Ovary (tissue), 9 donors: ENCODE measurements around the gene FBXO30. TPM values are rescaled to one million over a fixed set of nuclear protein-coding genes. Genes with fewer than 3 reads are reported as not detected.

Source experiments
- DNase-seq, 5 donors: peaks; one replicate each; pipeline ENCODE4 v3.0.0-alpha.2; 2019 to 2020
- H3K27ac ChIP-seq, 2 donors: fragments of 200-600 bp; one replicate each; pipeline versions ENCODE4 v1.5.1 to v1.8.0; 2019 to 2022
- H3K27me3 ChIP-seq: fragments of 200-600 bp; one replicate; pipeline ENCODE4 v1.8.0; 2022
- H3K36me3 ChIP-seq: fragments of 200-600 bp; sonication (generic); one replicate; pipeline ENCODE4 v1.5.1; 2019
- H3K4me1 ChIP-seq: one replicate; pipeline ENCODE4 v1.8.1; 2013; ENCODE audit warnings: mild to moderate bottlenecking, moderate library complexity; ENCODE audit not compliant: insufficient read depth
- H3K4me3 ChIP-seq: fragments of 200-600 bp; sonication (generic); one replicate; pipeline ENCODE4 v1.5.1; 2017
- H3K9me3 ChIP-seq, 2 donors: fragments of 200-600 bp in 1 of 2; sonication (generic) in 1 of 2; one replicate each; pipeline versions ENCODE4 v1.5.1 to v1.8.1; 2013 to 2019; ENCODE audit warnings: mild to moderate bottlenecking in 1 of 2, moderate library complexity in 1 of 2
- EP300 ChIP-seq: sonication (generic); formaldehyde crosslinking; IDR thresholded peaks from one replicate; pipeline ENCODE4 v1.6.1; 2017; ENCODE audit warnings: antibody characterized with exemption
- POLR2A ChIP-seq: fragments of 450-650 bp; IDR thresholded peaks from one replicate; pipeline ENCODE4 v1.6.1; 2017; ENCODE audit warnings: antibody characterized with exemption, mild to moderate bottlenecking, moderate library complexity
- WGBS, 3 donors: extraction: QIAGEN DNeasy Blood & Tissue Kit in 1 of 3; methylation state at CpG; one replicate each; pipeline versions ENCODE4 v1.1.5 to v1.1.7; 2013 to 2017; 5-methylcytosine and 5-hydroxymethylcytosine counted together
- intact Hi-C, 4 donors: fragments of 100-400 bp; cut with DNase I; formaldehyde crosslinking; loops; one replicate each; pipeline versions ENCODE4 v1.11.0 to v1.15.1; 2022 to 2023
- polyA plus RNA-seq, 2 donors: library from polyadenylated mRNA; stranded (reverse); fragments of 200-250 nt in 1 of 2; fragments of 350-450 nt in 1 of 2; fragmentation: Illumina TruSeq in 1 of 2; extraction: RNeasy Lipid Tissue Mini Kit (QIAGEN cat#74804) in 1 of 2; gene quantifications; one replicate each; pipeline ENCODE4 v1.2.3, GENCODE V29; 2013 to 2014
- total RNA-seq, 7 donors: library from RNA; depleted of rRNA in 2 of 7; stranded (reverse); fragments of >200 nt in 2 of 7; fragmentation: NEBNext Ultra II Directional in 3 of 7; extraction: Animal tissue kit (Norgen Biotek cat#: 25700) in 3 of 7; gene quantifications; one replicate each; pipeline versions ENCODE4 v1.1.0 to v1.2.4, GENCODE V29; 2016 to 2023
- TF ChIP-seq, protein P1 (sequence below), 3 donors: fragments of 450-650 bp in 2 of 3; fragments of 200-600 bp in 1 of 3; IDR thresholded peaks; one replicate each; pipeline versions ENCODE4 v1.5.1 to v1.8.0; 2016 to 2022; ENCODE audit warnings: antibody characterized with exemption in 3 of 3, mild to moderate bottlenecking in 1 of 3
- donor health status: DM: no; HTN: no; CAD: no; lungs with moderate emphysema.
- donor health status: DM: no; HTN: no; CAD: no.
- donor health status: Bipolar disorder and iron deficiency.
- donor health status: DM: yes; HTN: yes; CAD: no.
- donor health status: DM: no; HTN: no; CAD: no.
- donor health status: DM: yes; HTN: yes; CAD: no.

FBXO30 gene
- total and polyA plus RNA-seq, 9 donors = 5.6 to 13.5 (median 9.6) TPM

DNA sequence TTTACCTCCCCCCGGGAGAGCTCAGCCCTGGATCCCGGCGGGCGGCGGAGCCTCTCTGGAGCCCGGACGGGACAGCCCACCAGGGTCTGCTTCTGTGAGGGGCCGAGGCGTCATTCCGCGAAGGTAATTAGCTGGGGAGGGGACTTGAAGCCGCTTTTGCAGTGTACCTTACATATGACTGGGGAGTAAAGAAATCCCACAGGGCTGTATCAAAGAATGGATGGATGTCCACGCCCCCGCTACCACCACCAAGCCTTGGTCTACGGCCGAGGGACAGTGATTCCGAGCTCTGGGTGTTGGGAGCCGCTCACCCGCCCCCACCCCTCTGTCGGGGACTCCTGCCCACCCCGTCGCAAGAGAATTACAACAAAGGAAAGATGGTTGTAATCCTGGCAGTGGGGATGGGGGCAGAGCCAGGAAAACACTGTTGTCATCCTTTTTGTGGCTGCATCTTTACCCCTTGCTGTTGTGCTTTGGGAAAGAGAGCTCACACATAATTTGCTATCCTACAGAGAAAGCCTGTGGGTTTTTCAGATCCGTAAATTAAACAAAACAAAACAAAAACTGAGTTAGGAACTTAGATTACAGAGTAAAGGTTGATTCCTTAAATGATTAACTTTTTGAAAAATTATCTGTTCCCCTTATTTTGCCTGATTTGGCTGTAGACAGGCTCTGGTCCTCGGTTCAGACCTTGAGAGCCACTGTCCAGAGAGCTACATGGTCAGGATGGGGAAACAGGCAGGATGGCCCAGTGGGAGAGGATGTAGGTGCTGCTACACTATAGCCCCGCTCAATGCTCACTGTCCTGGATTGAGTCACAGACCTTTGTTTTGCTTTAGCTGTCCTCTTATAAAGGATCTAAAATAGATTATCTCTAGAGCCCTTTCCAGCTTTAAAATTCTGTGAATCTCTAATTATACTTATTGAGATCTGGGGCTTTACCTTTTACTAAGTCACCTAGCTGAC lies 997 bp upstream of the FBXO30 start:
- H3K27ac ChIP-seq = peak overlapping the region; percentile 74 to 84
- H3K27me3 ChIP-seq = no peaks in the 10 kb centered on the region
- peaks cover 1% of the 10 kb centered on the region for H3K4me1 ChIP-seq
- peak overlapping the region; percentile 75 for H3K4me3 ChIP-seq
- no peaks in the 10 kb centered on the region for H3K36me3 ChIP-seq
- 5 to 6% (median 5%) methylated on average over 25 of the region's 25 CpGs for WGBS, 3 donors
- no peaks in the 10 kb centered on the region for H3K9me3 ChIP-seq
- TF ChIP-seq, protein P1, sequence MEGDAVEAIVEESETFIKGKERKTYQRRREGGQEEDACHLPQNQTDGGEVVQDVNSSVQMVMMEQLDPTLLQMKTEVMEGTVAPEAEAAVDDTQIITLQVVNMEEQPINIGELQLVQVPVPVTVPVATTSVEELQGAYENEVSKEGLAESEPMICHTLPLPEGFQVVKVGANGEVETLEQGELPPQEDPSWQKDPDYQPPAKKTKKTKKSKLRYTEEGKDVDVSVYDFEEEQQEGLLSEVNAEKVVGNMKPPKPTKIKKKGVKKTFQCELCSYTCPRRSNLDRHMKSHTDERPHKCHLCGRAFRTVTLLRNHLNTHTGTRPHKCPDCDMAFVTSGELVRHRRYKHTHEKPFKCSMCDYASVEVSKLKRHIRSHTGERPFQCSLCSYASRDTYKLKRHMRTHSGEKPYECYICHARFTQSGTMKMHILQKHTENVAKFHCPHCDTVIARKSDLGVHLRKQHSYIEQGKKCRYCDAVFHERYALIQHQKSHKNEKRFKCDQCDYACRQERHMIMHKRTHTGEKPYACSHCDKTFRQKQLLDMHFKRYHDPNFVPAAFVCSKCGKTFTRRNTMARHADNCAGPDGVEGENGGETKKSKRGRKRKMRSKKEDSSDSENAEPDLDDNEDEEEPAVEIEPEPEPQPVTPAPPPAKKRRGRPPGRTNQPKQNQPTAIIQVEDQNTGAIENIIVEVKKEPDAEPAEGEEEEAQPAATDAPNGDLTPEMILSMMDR (IDR thresholded peaks at IDR 0.05) = no peak
- TF ChIP-seq EP300 (no peak), POLR2A (no peak)
- intact Hi-C loops = loop anchor here in 3 of 4 donors (2.0 to 10.0 kb wide), 4 partner anchors 81 to 1389 kb away; partner anchors contain the start of genes EPM2A (in 3 of the 3), SHPRH (in 1 of the 3) and STXBP5 (in 1 of the 3)
- DNase-seq = peak in 2 of 5 donors; percentile 71 to 72

DNA sequence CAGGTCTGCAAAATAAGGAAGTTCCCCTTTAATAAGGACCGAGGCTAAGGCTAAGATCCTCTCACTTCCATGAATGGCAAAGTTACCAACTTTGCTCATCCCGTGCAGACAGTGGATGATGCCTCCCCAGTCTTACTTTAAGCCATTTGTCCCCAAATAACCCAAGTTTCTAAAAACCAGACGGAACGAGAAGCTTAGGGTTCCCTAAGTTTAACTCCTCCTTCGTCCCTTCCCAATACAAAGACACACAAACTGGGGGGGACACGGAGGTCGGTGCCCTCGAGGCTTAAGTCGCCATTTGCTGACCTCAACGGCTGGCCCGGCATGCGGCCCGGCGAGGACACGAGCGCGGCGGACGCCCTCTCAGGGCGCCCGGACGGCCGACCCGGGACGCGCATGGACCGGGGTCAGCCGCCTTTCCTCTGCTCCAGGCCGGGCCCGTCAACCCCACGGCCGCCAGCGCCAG lies 527 bp downstream of the FBXO30 start:
- peak overlapping the region; percentile 75 for H3K4me3 ChIP-seq

DNA sequence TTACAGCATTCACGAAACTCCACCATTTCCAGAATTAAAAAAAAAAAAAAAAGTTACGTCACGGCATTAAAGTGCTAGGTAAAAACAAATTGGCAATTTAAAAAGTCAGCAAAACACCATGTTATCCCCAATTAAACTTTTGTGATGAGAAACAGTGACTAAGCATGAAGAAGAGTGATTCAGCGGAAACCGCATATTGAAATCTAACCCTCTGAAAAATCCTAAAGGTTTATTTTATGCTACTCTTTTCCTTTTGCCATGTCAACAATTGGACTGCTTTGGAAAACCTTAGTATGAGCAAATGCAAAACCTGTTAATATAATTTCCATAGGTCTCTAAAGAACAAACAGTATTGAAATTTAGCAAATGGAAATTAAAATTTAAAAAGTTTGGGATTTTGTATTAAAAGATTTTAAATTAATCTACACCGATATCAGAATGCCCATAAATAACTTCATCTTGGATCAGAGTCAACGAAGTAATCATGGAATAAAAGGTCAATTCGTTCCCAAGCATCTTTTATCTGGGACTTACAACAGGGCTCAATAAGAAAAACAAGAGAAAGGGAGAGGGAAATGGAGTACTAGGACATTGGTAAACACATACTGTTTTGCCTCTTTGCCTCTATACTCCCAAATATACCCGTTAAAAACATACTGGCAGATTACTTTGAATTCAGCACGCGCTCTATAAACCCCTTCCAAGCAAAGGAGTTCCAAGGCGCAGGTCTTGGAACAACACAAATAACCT lies 1.1 kb downstream of the FBXO30 start:
- H3K27ac ChIP-seq = peak overlapping the region; percentile 74 to 84
- H3K27me3 ChIP-seq = no peaks in the 10 kb centered on the region
- H3K36me3 ChIP-seq = no peaks in the 10 kb centered on the region
- intact Hi-C loops = loop anchor here (2.0 to 10.0 kb wide), 6 partner anchors 76 to 1391 kb away; partner anchors contain the start of genes EPM2A (in 4 of the 4), SHPRH (in 1 of the 4) and STXBP5 (in 1 of the 4)
- 2 to 4% (median 2%) methylated on average over 12 of the region's 12 CpGs for WGBS, 3 donors
- DNase-seq = no peak
- peak overlapping the region; percentile 75 for H3K4me3 ChIP-seq
- H3K9me3 ChIP-seq = no peaks in the 10 kb centered on the region
- TF ChIP-seq EP300 (no peak), POLR2A (no peak)
- TF ChIP-seq, protein P1 (IDR thresholded peaks at IDR 0.05) = no peak
- peaks cover 3% of the 10 kb centered on the region for H3K4me1 ChIP-seq

More for the DNA sequence above, 527 bp downstream of the FBXO30 start:
- intact Hi-C loops = loop anchor here (2.0 to 10.0 kb wide), 6 partner anchors 77 to 1391 kb away; partner anchors contain the start of genes EPM2A (in 4 of the 4), SHPRH (in 1 of the 4) and STXBP5 (in 1 of the 4)
- no peaks in the 10 kb centered on the region for H3K27me3 ChIP-seq
- H3K36me3 ChIP-seq = no peaks in the 10 kb centered on the region
- H3K27ac ChIP-seq = peak overlapping the region; percentile 74 to 84
- WGBS, 3 donors = 0 to 1% (median 0%) methylated on average over 30 to 33 of the region's 33 CpGs
- peaks cover 3% of the 10 kb centered on the region for H3K4me1 ChIP-seq
- no peaks in the 10 kb centered on the region for H3K9me3 ChIP-seq
- no peak for TF ChIP-seq EP300
- peak in 2 of 5 donors; percentile 31 to 50 for DNase-seq

DNA sequence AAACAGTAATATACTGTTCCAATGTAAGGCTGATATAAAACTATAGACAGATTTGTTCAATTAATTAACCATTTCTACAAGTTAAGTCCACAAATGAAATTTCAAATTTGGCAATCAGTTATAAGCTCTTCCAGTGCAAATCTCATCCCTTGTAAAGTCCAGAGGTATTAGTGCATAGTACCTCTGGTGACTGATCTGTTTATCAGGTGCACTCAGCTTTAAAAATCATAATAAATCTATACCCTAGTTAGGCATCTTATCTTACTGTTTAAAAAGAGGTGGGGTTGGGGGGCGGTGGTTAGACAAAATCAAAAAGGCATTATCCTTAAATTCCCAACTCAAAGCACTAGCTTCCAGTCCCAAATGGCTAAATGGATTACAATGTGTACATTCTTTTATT lies 2.9 kb downstream of the FBXO30 start:
- Histone ChIP-seq H3K4me3 (no peak overlapping the region), H3K4me1 (peaks cover 3% of the 10 kb centered on the region), H3K36me3 (no peaks in the 10 kb centered on the region), H3K9me3 (no peaks in the 10 kb centered on the region), H3K27ac (no peak overlapping the region), H3K27me3 (no peaks in the 10 kb centered on the region)
- TF ChIP-seq, protein P1 (IDR thresholded peaks at IDR 0.05) = no peak
- TF ChIP-seq EP300 = no peak
- DNase-seq = no peak
- intact Hi-C loops = loop anchor here (5.0 to 10.0 kb wide), 5 partner anchors 74 to 1393 kb away; partner anchors contain the start of genes EPM2A (in 3 of the 4), SHPRH (in 1 of the 4) and STXBP5 (in 1 of the 4)
- 71 to 83% (median 74%) methylated on average over 1 of the region's 1 CpG for WGBS, 3 donors
